ENCODE measurements around the gene SNX19.
"Not testable (repeated sequence)": the region's sequence is repeated elsewhere in the genome, so short reads cannot be mapped to it uniquely, and the experiment has no call there.

The SNX19 gene

GRCh38 chr11:130871616-130872015 lies 44.7 kb downstream of the SNX19 start:
- DNase-seq, result no peak

GRCh38 chr11:130868721-130869390 lies 47.4 kb downstream of the SNX19 start:
- DNase-seq, result no peak

- no peak for DNase-seq
These were observed 48.1 kb downstream of the SNX19 start for GRCh38 chr11:130868086-130868710.

- no peak for DNase-seq
These were observed 49.4 kb downstream of the SNX19 start for GRCh38 chr11:130866831-130867230.

GRCh38 chr11:130865774-130866114 lies 50.5 kb downstream of the SNX19 start:
- DNase-seq, result no peak

GRCh38 chr11:130865091-130865773 lies 51.0 kb downstream of the SNX19 start:
- DNase-seq, result no peak

GRCh38 chr11:130861902-130862860 lies 54.1 kb downstream of the SNX19 start:
- DNase-seq, result no peak

GRCh38 chr11:130861283-130861682 lies 55.0 kb downstream of the SNX19 start:
- DNase-seq, result no peak

- no peak for DNase-seq
These were observed 56.4 kb downstream of the SNX19 start for GRCh38 chr11:130859886-130860285.

GRCh38 chr11:130858215-130858614 lies 58.1 kb downstream of the SNX19 start:
- DNase-seq, result no peak

GRCh38 chr11:130855707-130856106 lies 60.6 kb downstream of the SNX19 start:
- DNase-seq, result not testable (repeated sequence)

GRCh38 chr11:130854483-130854882 lies 61.8 kb downstream of the SNX19 start:
- DNase-seq, result no peak

GRCh38 chr11:130852589-130852988 lies 63.7 kb downstream of the SNX19 start:
- no peak for DNase-seq

GRCh38 chr11:130850185-130850944 lies 65.9 kb downstream of the SNX19 start:
- no peak for DNase-seq

GRCh38 chr11:130849215-130849568 lies 67.1 kb downstream of the SNX19 start:
- DNase-seq, result no peak

GRCh38 chr11:130848361-130849214 lies 67.7 kb downstream of the SNX19 start:
- no peak for DNase-seq

- no peak for DNase-seq
These were observed 68.8 kb downstream of the SNX19 start for GRCh38 chr11:130847517-130847916.

GRCh38 chr11:130846606-130847005 lies 69.7 kb downstream of the SNX19 start:
- no peak for DNase-seq

- no peak for DNase-seq
These were observed 74.3 kb downstream of the SNX19 start for GRCh38 chr11:130842001-130842400.

GRCh38 chr11:130840679-130841078 lies 75.6 kb downstream of the SNX19 start:
- no peak for DNase-seq

- DNase-seq, result no peak
These were observed 76.2 kb downstream of the SNX19 start for GRCh38 chr11:130839981-130840666.
